Measurements from ENCODE around the gene RNF212B.

DNA sequence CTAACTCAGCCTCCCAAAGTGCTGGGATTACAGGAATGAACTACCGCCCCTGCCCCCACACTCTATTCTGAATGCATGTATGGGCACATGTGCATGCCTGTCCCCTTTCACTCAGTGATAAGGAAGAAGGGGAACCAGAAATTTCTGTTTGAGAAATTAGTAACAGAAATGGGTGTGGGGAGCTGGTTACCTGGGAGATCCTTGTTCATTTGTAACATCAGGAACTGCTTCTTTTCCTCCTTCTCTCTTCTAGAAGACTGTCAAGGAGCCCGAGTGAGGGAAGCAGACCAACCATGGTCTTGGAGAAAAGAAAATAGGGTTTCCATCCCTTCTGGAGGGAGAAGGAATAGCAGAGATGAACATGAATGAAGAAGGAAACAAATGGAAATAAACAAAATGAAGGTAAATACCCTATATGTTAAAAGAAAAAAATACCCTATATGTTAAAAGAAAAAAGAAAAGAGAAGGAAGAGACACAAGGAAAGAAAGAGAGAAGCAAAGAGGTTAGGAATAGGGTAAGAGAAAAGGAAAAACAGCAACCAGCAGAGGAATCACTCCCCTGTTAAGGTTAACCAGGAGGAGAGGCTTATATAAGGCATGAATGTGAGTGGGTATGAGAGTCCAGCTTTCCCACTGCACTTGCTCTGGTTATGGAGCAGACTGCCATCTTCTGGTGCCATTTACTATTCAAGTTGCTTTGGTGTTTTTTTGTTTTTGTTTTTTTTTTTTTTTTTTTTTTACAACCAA, 61.6 kb downstream of the RNF212B start:
- TF ChIP-seq, protein P1, sequence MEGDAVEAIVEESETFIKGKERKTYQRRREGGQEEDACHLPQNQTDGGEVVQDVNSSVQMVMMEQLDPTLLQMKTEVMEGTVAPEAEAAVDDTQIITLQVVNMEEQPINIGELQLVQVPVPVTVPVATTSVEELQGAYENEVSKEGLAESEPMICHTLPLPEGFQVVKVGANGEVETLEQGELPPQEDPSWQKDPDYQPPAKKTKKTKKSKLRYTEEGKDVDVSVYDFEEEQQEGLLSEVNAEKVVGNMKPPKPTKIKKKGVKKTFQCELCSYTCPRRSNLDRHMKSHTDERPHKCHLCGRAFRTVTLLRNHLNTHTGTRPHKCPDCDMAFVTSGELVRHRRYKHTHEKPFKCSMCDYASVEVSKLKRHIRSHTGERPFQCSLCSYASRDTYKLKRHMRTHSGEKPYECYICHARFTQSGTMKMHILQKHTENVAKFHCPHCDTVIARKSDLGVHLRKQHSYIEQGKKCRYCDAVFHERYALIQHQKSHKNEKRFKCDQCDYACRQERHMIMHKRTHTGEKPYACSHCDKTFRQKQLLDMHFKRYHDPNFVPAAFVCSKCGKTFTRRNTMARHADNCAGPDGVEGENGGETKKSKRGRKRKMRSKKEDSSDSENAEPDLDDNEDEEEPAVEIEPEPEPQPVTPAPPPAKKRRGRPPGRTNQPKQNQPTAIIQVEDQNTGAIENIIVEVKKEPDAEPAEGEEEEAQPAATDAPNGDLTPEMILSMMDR (conservative IDR thresholded peaks at IDR 0.05) = peak; percentile 44
- TF ChIP-seq EZH2 (IDR thresholded peaks at IDR 0.05; ENCODE audit: low read depth) = no peak

All from PC-9 (cell line).